Measurements from ENCODE around the gene KLC1. TPM values are rescaled to one million over a fixed set of nuclear protein-coding genes. Genes with fewer than 3 reads are reported as not detected.

KLC1 gene
- total and polyA plus RNA-seq, 4 donors, result 22.9 to 131 (median 46.0) TPM

DNA sequence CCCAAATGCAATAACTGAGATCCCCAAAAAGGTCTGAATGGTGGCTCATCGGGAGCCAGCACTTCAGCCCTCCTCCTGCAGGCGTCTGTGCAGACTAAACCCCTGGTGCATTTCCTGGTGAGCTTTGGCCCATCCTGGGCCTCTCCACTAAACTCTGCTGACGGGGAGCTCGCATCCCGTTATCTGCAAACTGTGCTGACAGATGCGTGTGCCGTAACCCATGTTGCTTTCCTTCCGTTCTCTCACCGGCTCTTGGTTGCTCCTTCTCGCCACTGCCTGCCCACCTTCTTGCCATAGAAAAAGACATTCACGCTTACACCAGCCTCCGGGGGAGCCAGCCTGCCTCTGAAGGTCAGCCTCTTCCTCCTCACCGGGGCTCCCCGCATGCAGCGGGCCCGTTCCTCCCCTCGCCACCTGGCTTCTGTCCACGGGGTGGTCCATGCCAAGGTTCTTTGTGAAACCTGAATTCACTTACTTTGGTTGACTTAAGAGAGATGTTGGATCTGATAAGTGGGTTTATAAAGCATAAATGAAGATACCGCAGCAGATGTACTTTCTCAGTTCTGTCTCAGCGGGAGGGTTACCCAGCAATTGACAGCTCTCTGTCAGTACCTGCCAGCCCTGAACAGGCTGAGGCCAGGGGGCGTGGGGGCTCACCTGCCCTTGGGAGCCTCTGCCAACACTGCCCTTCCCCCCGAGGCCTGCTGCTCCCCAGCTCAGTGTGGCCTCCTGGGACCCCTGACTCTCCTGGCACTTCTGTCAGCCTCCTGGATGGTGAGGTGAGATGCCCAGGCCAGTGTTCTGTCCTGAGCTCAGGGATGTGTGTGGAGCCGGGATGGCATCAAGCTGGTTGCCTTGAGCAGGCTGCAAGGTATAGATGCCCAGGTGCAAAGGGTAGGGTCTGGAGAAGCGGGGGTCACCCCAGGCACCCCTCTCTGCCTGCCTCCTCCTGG, 100.8 kb downstream of the KLC1 start (continued):
- TF ChIP-seq RXRA (IDR thresholded peaks at IDR 0.05) (no peak), HNF4G (IDR thresholded peaks at IDR 0.05) (no peak), HNF4A (conservative IDR thresholded peaks at IDR 0.05) (no peak)

DNA sequence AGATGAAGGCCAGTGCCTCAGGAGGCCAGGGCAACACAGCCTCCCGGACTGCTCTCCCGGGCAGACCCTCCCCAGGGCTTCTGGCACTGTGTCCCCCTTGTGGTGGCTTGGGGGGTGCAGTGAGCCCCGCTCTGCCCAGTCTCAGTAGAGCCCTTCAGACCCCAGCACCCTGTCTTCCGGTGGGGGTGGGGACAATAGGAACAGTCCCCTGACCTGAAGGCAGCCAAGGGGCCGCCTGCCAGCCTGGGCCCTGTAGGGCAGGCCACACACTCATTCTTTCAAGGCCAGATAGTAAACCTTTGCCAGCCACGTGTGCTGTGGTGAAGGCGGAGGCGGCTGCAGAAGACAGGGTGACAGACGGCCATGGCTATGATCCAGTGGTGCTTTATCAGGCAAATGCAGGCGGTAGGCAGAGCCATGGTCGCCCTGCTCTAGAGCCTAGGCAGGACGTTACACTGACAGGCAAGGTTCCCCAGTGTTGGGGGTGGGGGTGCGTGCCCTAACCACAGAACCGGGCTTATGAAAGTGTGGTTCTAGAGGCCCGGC, 101.6 kb downstream of the KLC1 start:
- peaks cover 0 to 11% (median 7%) of the 10 kb centered on the region in 4 donors for H3K4me1 ChIP-seq (ENCODE audit: control insufficient read depth in 4 of 4, insufficient read depth in 4 of 4, low read length in 3 of 4)
- H3K4me3 ChIP-seq (ENCODE audit: low read depth in 1 of 3, low read length in 3 of 3), result no peak overlapping the region
- H3K27ac ChIP-seq (ENCODE audit: low read depth in 1 of 2, low read length in 2 of 2), result peak overlapping the region; percentile 21 to 58
- peak; percentile 82 for DNase-seq (ENCODE audit: low spot score)
- peaks cover 0 to 31% (median 19%) of the 10 kb centered on the region in 4 donors for H3K36me3 ChIP-seq (ENCODE audit: control insufficient read depth in 4 of 4, insufficient read depth in 3 of 4, low read depth in 1 of 4, low read length in 3 of 4)
- no peaks in the 10 kb centered on the region for H3K27me3 ChIP-seq (ENCODE audit: control insufficient read depth in 4 of 4, insufficient read depth in 4 of 4, low read length in 3 of 4)
- TF ChIP-seq HNF4A (conservative IDR thresholded peaks at IDR 0.05), result peak; percentile 42 to 80
- TF ChIP-seq GABPA (IDR thresholded peaks at IDR 0.05 in 1 of 2, conservative IDR thresholded peaks at IDR 0.05 in 1 of 2), result peak in 1 of 2 donors; percentile 25
- TF ChIP-seq, protein P1, sequence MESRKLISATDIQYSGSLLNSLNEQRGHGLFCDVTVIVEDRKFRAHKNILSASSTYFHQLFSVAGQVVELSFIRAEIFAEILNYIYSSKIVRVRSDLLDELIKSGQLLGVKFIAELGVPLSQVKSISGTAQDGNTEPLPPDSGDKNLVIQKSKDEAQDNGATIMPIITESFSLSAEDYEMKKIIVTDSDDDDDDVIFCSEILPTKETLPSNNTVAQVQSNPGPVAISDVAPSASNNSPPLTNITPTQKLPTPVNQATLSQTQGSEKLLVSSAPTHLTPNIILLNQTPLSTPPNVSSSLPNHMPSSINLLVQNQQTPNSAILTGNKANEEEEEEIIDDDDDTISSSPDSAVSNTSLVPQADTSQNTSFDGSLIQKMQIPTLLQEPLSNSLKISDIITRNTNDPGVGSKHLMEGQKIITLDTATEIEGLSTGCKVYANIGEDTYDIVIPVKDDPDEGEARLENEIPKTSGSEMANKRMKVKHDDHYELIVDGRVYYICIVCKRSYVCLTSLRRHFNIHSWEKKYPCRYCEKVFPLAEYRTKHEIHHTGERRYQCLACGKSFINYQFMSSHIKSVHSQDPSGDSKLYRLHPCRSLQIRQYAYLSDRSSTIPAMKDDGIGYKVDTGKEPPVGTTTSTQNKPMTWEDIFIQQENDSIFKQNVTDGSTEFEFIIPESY (IDR thresholded peaks at IDR 0.05), result no peak
- TF ChIP-seq TAF1 (conservative IDR thresholded peaks at IDR 0.05), result no peak
- no peak for TF ChIP-seq NR2F2 (IDR thresholded peaks at IDR 0.05)
- peak; percentile 49 to 85 for TF ChIP-seq RXRA (IDR thresholded peaks at IDR 0.05)
- TF ChIP-seq, protein P2, sequence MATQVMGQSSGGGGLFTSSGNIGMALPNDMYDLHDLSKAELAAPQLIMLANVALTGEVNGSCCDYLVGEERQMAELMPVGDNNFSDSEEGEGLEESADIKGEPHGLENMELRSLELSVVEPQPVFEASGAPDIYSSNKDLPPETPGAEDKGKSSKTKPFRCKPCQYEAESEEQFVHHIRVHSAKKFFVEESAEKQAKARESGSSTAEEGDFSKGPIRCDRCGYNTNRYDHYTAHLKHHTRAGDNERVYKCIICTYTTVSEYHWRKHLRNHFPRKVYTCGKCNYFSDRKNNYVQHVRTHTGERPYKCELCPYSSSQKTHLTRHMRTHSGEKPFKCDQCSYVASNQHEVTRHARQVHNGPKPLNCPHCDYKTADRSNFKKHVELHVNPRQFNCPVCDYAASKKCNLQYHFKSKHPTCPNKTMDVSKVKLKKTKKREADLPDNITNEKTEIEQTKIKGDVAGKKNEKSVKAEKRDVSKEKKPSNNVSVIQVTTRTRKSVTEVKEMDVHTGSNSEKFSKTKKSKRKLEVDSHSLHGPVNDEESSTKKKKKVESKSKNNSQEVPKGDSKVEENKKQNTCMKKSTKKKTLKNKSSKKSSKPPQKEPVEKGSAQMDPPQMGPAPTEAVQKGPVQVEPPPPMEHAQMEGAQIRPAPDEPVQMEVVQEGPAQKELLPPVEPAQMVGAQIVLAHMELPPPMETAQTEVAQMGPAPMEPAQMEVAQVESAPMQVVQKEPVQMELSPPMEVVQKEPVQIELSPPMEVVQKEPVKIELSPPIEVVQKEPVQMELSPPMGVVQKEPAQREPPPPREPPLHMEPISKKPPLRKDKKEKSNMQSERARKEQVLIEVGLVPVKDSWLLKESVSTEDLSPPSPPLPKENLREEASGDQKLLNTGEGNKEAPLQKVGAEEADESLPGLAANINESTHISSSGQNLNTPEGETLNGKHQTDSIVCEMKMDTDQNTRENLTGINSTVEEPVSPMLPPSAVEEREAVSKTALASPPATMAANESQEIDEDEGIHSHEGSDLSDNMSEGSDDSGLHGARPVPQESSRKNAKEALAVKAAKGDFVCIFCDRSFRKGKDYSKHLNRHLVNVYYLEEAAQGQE (IDR thresholded peaks at IDR 0.05), result no peak
- TF ChIP-seq, protein P3, sequence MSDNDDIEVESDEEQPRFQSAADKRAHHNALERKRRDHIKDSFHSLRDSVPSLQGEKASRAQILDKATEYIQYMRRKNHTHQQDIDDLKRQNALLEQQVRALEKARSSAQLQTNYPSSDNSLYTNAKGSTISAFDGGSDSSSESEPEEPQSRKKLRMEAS (IDR thresholded peaks at IDR 0.05), result no peak
- TF ChIP-seq HNF4G (IDR thresholded peaks at IDR 0.05), result no peak
- no peak for TF ChIP-seq FOXA1 (IDR thresholded peaks at IDR 0.05)
- TF ChIP-seq YY1 (IDR thresholded peaks at IDR 0.05), result peak; percentile 85
- TF ChIP-seq RAD21 (IDR thresholded peaks at IDR 0.05), result peak in 1 of 2 donors; percentile 36
- TF ChIP-seq, protein P4, sequence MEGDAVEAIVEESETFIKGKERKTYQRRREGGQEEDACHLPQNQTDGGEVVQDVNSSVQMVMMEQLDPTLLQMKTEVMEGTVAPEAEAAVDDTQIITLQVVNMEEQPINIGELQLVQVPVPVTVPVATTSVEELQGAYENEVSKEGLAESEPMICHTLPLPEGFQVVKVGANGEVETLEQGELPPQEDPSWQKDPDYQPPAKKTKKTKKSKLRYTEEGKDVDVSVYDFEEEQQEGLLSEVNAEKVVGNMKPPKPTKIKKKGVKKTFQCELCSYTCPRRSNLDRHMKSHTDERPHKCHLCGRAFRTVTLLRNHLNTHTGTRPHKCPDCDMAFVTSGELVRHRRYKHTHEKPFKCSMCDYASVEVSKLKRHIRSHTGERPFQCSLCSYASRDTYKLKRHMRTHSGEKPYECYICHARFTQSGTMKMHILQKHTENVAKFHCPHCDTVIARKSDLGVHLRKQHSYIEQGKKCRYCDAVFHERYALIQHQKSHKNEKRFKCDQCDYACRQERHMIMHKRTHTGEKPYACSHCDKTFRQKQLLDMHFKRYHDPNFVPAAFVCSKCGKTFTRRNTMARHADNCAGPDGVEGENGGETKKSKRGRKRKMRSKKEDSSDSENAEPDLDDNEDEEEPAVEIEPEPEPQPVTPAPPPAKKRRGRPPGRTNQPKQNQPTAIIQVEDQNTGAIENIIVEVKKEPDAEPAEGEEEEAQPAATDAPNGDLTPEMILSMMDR (IDR thresholded peaks at IDR 0.05; ENCODE audit: low read depth, low read length, missing input control), result no peak
- TF ChIP-seq, protein P5, sequence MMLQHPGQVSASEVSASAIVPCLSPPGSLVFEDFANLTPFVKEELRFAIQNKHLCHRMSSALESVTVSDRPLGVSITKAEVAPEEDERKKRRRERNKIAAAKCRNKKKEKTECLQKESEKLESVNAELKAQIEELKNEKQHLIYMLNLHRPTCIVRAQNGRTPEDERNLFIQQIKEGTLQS (IDR thresholded peaks at IDR 0.05), result no peak
- peak; percentile 49 to 80 for TF ChIP-seq EGR1 (IDR thresholded peaks at IDR 0.05; ENCODE audit: low read depth in 2 of 2)
- peak; percentile 26 for TF ChIP-seq SP1 (IDR thresholded peaks at IDR 0.05)
- TF ChIP-seq FOXA2 (IDR thresholded peaks at IDR 0.05), result no peak
- TF ChIP-seq JUND (IDR thresholded peaks at IDR 0.05), result no peak
- H3K9ac ChIP-seq (ENCODE audit: low read depth in 1 of 2, low read length in 2 of 2), result no peak overlapping the region
- WGBS, result 55% methylated on average over 15 of the region's 15 CpGs
- no peaks in the 10 kb centered on the region for H3K9me3 ChIP-seq (ENCODE audit: control insufficient read depth in 4 of 4, low read length in 3 of 4)

Data from liver (tissue), 9 donors.